ENCODE measurements around the gene DIRAS2. TPM values are rescaled to one million over a fixed set of nuclear protein-coding genes. Genes with fewer than 3 reads are reported as not detected.

The DIRAS2 gene
- total RNA-seq, 2 experiments from 2014 or later, result not detected

DNA sequence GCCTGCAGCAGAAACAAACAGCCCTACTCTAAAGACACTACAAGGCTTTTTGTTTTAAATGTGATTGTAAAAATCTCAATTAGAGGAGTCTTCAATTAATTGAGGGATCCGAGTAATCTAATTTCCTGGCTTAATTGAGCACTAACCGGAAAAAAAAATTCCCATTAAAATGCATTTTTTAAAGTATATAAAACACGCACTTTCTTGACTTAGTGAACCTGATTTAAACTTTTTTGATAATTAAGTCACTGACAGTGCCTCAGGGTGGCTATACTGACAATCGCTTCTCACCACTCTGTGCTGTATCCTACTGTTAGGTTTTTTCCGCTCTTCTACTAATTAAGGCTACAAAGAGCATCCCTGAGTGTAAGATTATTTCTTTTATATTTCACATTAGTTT lies 44.4 kb downstream of the DIRAS2 start:
- ChIA-PET CTCF (no interaction called here), POLR2A (no interaction called here)
- Mint-ChIP-seq H3K27me3 (peaks cover 11% of the 10 kb centered on the region), H3K27ac (no peak overlapping the region), H3K36me3 (ENCODE audit: low read depth) (no peaks in the 10 kb centered on the region), H3K4me1 (no peaks in the 10 kb centered on the region), H3K4me3 (no peak overlapping the region), H3K9me3 (no peaks in the 10 kb centered on the region)
- no peak for DNase-seq

DNA sequence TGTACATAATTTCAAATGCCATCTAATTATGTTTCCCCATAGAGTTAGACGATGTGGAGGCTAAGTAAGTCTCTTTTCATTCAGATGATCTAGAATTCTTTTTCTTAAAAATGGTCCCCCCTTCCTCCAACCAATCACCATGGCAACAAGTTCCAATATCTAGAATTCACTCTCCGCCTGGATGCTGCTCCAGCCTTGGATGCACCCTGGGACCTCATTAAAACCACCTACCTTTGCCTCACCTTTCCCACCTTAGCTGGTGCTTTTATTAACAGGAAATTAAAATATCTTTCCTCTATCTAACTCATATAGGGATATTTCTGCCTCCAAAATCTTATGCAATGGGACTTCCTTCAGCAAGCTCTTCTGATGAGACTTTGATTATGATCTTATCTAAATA lies 49.0 kb downstream of the DIRAS2 start:
- CTCF ChIA-PET, result no interaction called here

DNA sequence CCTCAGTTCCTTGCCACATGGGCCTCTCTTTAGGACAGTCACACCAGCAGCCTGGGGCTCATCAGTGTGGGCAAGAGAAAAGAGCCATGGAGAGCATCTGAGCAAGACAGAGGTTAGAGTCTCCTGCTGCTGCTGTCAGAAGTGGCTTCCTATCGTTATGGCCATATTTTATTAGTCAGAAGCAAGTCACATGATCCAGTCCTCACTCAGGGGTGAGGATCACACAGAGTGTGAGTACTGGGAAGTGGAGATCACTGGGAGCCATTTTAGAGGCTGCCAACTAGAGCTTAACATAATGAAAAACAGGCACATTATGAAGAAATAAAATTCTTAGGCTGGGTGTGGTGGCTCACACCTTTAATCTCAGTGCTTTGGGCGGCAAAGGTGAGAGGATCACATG lies 62.0 kb downstream of the DIRAS2 start:
- H3K27me3 Mint-ChIP-seq, result peaks cover 14% of the 10 kb centered on the region
- DNase-seq, result no peak
- CTCF ChIA-PET, result no interaction called here
- no peak overlapping the region for H3K4me3 Mint-ChIP-seq
- H3K27ac Mint-ChIP-seq, result no peak overlapping the region
- no peaks in the 10 kb centered on the region for H3K9me3 Mint-ChIP-seq
- no peaks in the 10 kb centered on the region for H3K36me3 Mint-ChIP-seq (ENCODE audit: low read depth)
- POLR2A ChIA-PET, result no interaction called here
- no peaks in the 10 kb centered on the region for H3K4me1 Mint-ChIP-seq

More for the DNA sequence above, 49.0 kb downstream of the DIRAS2 start:
- no peaks in the 10 kb centered on the region for H3K4me1 Mint-ChIP-seq
- H3K27ac Mint-ChIP-seq, result no peak overlapping the region
- no peaks in the 10 kb centered on the region for H3K9me3 Mint-ChIP-seq
- POLR2A ChIA-PET, result no interaction called here
- no peak overlapping the region for H3K4me3 Mint-ChIP-seq
- no peaks in the 10 kb centered on the region for H3K36me3 Mint-ChIP-seq (ENCODE audit: low read depth)
- peaks cover 19% of the 10 kb centered on the region for H3K27me3 Mint-ChIP-seq
- DNase-seq, result no peak

DNA sequence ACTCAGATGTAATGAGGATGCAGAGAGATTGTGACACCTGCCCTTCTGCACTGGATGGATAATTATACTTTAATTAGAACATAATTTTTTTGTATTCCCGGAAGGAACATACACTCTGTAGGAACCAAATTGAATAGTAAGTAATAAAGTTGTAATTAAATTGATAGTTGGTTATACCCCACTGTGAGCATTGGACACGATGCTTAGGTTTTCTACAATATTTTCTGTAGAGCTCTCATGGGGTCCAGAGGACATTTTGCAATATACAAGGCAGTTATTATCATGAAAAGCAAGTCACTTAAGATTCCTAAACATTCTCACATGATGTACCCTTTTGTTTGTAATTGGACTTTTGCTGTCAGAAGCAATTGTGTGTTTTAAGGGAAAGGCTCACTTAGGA lies 63.4 kb downstream of the DIRAS2 start:
- Mint-ChIP-seq H3K27ac (no peak overlapping the region), H3K27me3 (peaks cover 18% of the 10 kb centered on the region), H3K9me3 (no peaks in the 10 kb centered on the region), H3K36me3 (ENCODE audit: low read depth) (no peaks in the 10 kb centered on the region), H3K4me1 (no peaks in the 10 kb centered on the region), H3K4me3 (no peak overlapping the region)
- DNase-seq, result no peak
- ChIA-PET POLR2A (no interaction called here), CTCF (no interaction called here)

DNA sequence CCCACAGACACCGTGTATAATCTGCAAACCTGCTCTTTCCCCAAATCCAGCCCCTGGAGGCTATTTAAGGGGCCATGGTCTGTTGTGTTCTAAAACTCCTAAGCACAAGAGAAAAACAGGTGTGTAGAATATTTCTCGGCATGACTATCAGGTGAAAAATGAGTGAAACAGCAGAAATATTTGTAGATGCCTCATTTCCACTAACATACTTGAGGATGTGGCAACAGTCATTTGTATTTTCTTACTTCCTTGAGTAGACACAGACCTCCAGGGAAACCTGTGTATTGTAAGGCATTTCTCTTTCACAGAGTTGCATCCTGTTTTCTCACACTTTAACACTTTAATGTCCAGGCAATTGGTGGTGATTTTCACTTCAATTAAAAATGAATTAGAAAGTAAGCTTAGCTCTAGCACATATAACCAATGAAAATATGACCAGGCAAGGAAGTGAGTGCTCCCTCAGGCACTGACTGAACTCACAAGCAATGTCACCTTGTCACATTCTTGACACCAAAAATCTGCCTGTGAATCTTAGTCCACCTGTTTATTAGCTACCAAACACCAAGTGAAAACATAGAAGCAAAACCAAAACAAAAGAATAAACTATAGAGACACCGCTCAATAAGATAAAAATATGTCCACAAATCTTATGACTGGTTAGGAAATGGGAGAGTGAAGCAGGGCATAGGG lies 64.4 kb downstream of the DIRAS2 start:
- ChIA-PET CTCF (no interaction called here), POLR2A (no interaction called here)
- no peak for DNase-seq
- Mint-ChIP-seq H3K9me3 (no peaks in the 10 kb centered on the region), H3K27me3 (peaks cover 21% of the 10 kb centered on the region), H3K4me1 (no peaks in the 10 kb centered on the region), H3K4me3 (no peak overlapping the region), H3K27ac (no peak overlapping the region), H3K36me3 (ENCODE audit: low read depth) (no peaks in the 10 kb centered on the region)

DNA sequence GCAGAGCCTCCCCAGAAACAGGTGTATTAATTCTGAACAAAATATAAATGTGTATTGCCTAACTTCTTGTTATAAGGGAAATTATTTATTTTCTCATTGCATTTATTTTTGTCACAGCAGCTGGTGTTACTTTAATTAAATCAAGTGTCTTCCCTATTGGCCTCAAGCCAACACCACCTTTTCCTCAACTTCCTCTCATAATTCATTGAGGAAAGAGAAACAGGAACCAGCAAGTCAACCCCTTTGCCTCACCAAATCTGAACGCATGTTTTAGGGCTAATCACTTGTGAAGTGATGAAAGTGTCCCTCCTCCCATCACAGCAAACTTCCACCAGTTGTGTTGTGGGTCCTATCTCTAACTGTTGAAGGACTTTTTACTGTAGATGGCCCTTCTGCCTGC lies 73.1 kb downstream of the DIRAS2 start:
- CTCF ChIA-PET, result no interaction called here

DNA sequence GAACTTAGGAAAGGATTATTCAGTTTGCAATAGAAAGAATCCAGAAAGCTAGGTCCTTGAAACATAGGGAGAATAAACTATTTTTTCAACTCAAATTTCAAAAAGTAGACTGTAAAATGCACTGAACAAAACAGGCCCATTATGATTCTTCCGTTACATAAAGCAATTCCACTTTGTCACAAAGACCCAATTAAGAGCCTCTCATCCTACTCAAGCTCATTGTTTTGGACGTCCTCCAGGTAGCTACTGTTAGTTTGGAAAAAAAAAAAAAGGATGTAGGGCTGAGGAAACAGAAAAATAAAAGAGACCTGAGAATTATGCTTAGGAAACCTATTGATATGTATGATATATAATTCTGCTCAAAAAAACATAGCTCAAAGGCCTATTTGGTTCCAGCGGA lies 74.0 kb downstream of the DIRAS2 start:
- POLR2A ChIA-PET, result no interaction called here
- Mint-ChIP-seq H3K36me3 (ENCODE audit: low read depth) (no peaks in the 10 kb centered on the region), H3K4me3 (no peak overlapping the region), H3K4me1 (no peaks in the 10 kb centered on the region), H3K27ac (no peak overlapping the region), H3K27me3 (peaks cover 12% of the 10 kb centered on the region), H3K9me3 (no peaks in the 10 kb centered on the region)
- DNase-seq, result no peak
- CTCF ChIA-PET, result interaction anchor here (0.6 kb wide), 1 partner anchor 189 kb away, joined by 7 read pairs; no protein-coding TSS in a partner anchor

More for the DNA sequence above, 73.1 kb downstream of the DIRAS2 start:
- Mint-ChIP-seq H3K27ac (no peak overlapping the region), H3K27me3 (peaks cover 13% of the 10 kb centered on the region), H3K4me1 (no peaks in the 10 kb centered on the region), H3K36me3 (ENCODE audit: low read depth) (no peaks in the 10 kb centered on the region), H3K4me3 (no peak overlapping the region), H3K9me3 (no peaks in the 10 kb centered on the region)
- POLR2A ChIA-PET, result no interaction called here
- DNase-seq, result no peak

DNA sequence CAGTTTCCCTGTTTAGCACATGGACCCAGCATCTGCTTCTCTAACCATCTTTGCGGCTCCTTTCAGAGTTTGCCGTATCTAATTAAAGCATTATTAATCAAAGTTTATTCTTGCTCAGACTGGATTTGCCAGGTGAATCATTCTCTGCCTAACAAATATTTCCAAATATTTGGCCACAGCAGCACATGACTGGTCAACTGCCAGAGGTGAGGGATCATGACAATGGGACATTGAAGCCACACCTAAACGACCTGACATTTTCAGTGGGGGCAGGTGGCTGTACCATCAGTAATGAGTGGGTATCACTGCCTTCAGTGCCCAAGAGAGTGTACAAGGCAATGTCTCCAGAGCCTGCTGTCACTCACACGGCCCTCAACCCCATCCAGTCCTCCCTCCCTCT lies 80.4 kb downstream of the DIRAS2 start:
- ChIA-PET CTCF (no interaction called here), POLR2A (no interaction called here)
- Mint-ChIP-seq H3K36me3 (ENCODE audit: low read depth) (no peaks in the 10 kb centered on the region), H3K27me3 (peaks cover 2% of the 10 kb centered on the region), H3K4me3 (no peak overlapping the region), H3K27ac (no peak overlapping the region), H3K9me3 (no peaks in the 10 kb centered on the region), H3K4me1 (no peaks in the 10 kb centered on the region)
- no peak for DNase-seq

Other genes with a start within 250 kb of the DIRAS2 start
- under 1 TPM; 0.56 to 0.92 TPM for gene SYK, start 159.0 kb upstream of the DIRAS2 start, total RNA-seq